WTC11 (cell line): Measurements from ENCODE around the gene CRIP2.

ENCODE experiments used
- AFF4 ChIP-seq: sonication (generic); formaldehyde crosslinking; IDR thresholded peaks from 2 replicates; pipeline ENCODE4 v1.8.1; 2023; ENCODE audit warnings: mild to moderate bottlenecking, missing genetic modification reagents, borderline replicate concordance
- ATF1 ChIP-seq: sonication (generic); formaldehyde crosslinking; IDR thresholded peaks from 2 replicates; pipeline ENCODE4 v1.8.1; 2023; ENCODE audit warnings: mild to moderate bottlenecking, moderate library complexity, missing genetic modification reagents
- CTCF ChIP-seq: fragments of 200-600 bp; IDR thresholded peaks from 2 replicates; pipeline ENCODE4 v1.8.0; 2022; ENCODE audit warnings: antibody characterized with exemption
- FOXP1 ChIP-seq: sonication (generic); formaldehyde crosslinking; IDR thresholded peaks from 2 replicates; pipeline ENCODE4 v1.8.0; 2022; ENCODE audit warnings: missing genetic modification reagents, mild to moderate bottlenecking, moderate library complexity, borderline replicate concordance
- FOXP4 ChIP-seq: sonication (generic); formaldehyde crosslinking; IDR thresholded peaks from 2 replicates; pipeline ENCODE4 v1.8.0; 2022; ENCODE audit warnings: mild to moderate bottlenecking, missing genetic modification reagents
- IRF1 ChIP-seq: sonication (generic); formaldehyde crosslinking; IDR thresholded peaks from 2 replicates; pipeline ENCODE4 v1.8.0; 2023; ENCODE audit warnings: missing genetic modification reagents
- NR2C2 ChIP-seq: sonication (generic); formaldehyde crosslinking; IDR thresholded peaks from 2 replicates; pipeline ENCODE4 v1.8.0; 2022; ENCODE audit warnings: mild to moderate bottlenecking, missing genetic modification reagents
- SP1 ChIP-seq: sonication (generic); formaldehyde crosslinking; conservative IDR thresholded peaks from 2 replicates; pipeline ENCODE4 v1.8.1; 2022; ENCODE audit warnings: missing genetic modification reagents
- TEAD4 ChIP-seq: sonication (generic); formaldehyde crosslinking; IDR thresholded peaks from 2 replicates; pipeline ENCODE4 v1.8.0; 2022; ENCODE audit warnings: mild to moderate bottlenecking, missing genetic modification reagents
- USF2 ChIP-seq: sonication (generic); formaldehyde crosslinking; IDR thresholded peaks from 2 replicates; pipeline ENCODE4 v1.8.1; 2023; ENCODE audit warnings: mild to moderate bottlenecking, missing genetic modification reagents, moderate library complexity
- ZBTB21 ChIP-seq: sonication (generic); formaldehyde crosslinking; IDR thresholded peaks from 2 replicates; pipeline ENCODE4 v1.8.1; 2023; ENCODE audit warnings: mild to moderate bottlenecking, missing genetic modification reagents, borderline replicate concordance
- ZBTB43 ChIP-seq: sonication (generic); formaldehyde crosslinking; IDR thresholded peaks from 2 replicates; pipeline ENCODE4 v1.8.1; 2023; ENCODE audit warnings: mild to moderate bottlenecking, missing genetic modification reagents
- ZNF121 ChIP-seq: sonication (generic); formaldehyde crosslinking; IDR thresholded peaks from 2 replicates; pipeline ENCODE4 v1.8.0; 2023; ENCODE audit warnings: missing genetic modification reagents
- ZNF232 ChIP-seq: sonication (generic); formaldehyde crosslinking; IDR thresholded peaks from 2 replicates; pipeline ENCODE4 v1.8.0; 2022; ENCODE audit warnings: mild to moderate bottlenecking, missing genetic modification reagents

- TF ChIP-seq CTCF (no peak), TEAD4 (CRISPR knock-in tag) (no peak), ZNF121 (CRISPR knock-in tag) (no peak), IRF1 (no peak), ZNF232 (no peak), AFF4 (CRISPR knock-in tag) (no peak), USF2 (CRISPR knock-in tag) (no peak), SP1 (CRISPR knock-in tag) (no peak), FOXP4 (CRISPR knock-in tag) (no peak), NR2C2 (no peak), FOXP1 (CRISPR knock-in tag) (no peak), ATF1 (CRISPR knock-in tag) (no peak), ZBTB21 (CRISPR knock-in tag) (no peak), ZBTB43 (CRISPR knock-in tag) (no peak)
These were observed 34.7 kb upstream of the CRIP2 start for GRCh38 chr14:105439710-105440553.
